B cell (primary cell): Measurements from ENCODE around the gene VRTN. TPM values are rescaled to one million over a fixed set of nuclear protein-coding genes. Genes with fewer than 3 reads are reported as not detected.

Source experiments
- ATAC-seq: fragments of 200-7000 bp; cut with Tn5 transposase; one replicate; pipeline ENCODE4 v1.10.0; 2021; ENCODE audit warnings: low read depth, mild to moderate bottlenecking, moderate number of reproducible peaks, moderate library complexity
- CTCF ChIA-PET: fragments of 350-600 bp; sonication (Branson Sonifier 250); formaldehyde crosslinking; loops from one replicate; lab custom pipeline; 2021; ENCODE audit warnings: antibody characterized with exemption, inconsistent platforms; lab: Charles Lee
- POLR2A ChIA-PET: fragments of 350-600 bp; sonication (Branson Sonifier 250); formaldehyde crosslinking; loops from one replicate; lab custom pipeline; 2021; ENCODE audit warnings: antibody characterized with exemption; lab: Charles Lee
- DNase-seq: peaks from one replicate; pipeline ENCODE4 v3.0.0; 2013
- H2AFZ ChIP-seq: 2 replicates; pipeline ENCODE4 v1.6.1; 2012; ENCODE audit warnings: mild to moderate bottlenecking, low read depth, low read length; ENCODE audit not compliant: insufficient read depth, poor library complexity, severe bottlenecking
- H3K27ac ChIP-seq, 2 donors: 1 replicate in 1 of 2; 2 replicates in 1 of 2; pipeline ENCODE4 v1.5.1; 2012 to 2013; ENCODE audit warnings: low read length in 2 of 2, mild to moderate bottlenecking in 2 of 2, moderate library complexity in 1 of 2
- H3K27me3 ChIP-seq, 4 experiments: fragments of 200-600 bp in 1 of 4; sonication (generic) in 1 of 4; replicated peaks in 1 of 4; 1 replicate in 2 of 4; 2 replicates in 2 of 4; pipeline versions ENCODE4 v1.6.1 to v1.7.0; 2013 to 2016; ENCODE audit warnings: low read length in 3 of 4, mild to moderate bottlenecking in 2 of 4, mixed read lengths in 1 of 4, moderate library complexity in 1 of 4; ENCODE audit not compliant: insufficient read depth in 4 of 4, control insufficient read depth in 3 of 4; ENCODE audit errors: control extremely low read depth in 1 of 4
- H3K36me3 ChIP-seq, 2 experiments: replicated peaks in 1 of 2; 1 replicate in 1 of 2; 2 replicates in 1 of 2; pipeline versions ENCODE4 v1.6.1 to v1.7.1; 2013; ENCODE audit warnings: low read length in 1 of 2; ENCODE audit not compliant: insufficient read depth in 2 of 2, control insufficient read depth in 1 of 2; ENCODE audit errors: control extremely low read depth in 1 of 2, extremely low read depth in 1 of 2
- H3K4me1 ChIP-seq, 2 donors: fragments of 200-600 bp in 1 of 2; sonication (generic) in 1 of 2; 1 replicate in 1 of 2; 2 replicates in 1 of 2; pipeline versions ENCODE4 v1.5.1 to v1.6.1; 2013 to 2017; ENCODE audit warnings: low read length in 2 of 2; ENCODE audit not compliant: control insufficient read depth in 2 of 2, insufficient read depth in 2 of 2
- H3K4me2 ChIP-seq: replicated peaks from 2 replicates; pipeline ENCODE3; 2012; ENCODE audit warnings: mild to moderate bottlenecking, low read depth, low read length; ENCODE audit not compliant: poor library complexity, severe bottlenecking
- H3K4me3 ChIP-seq, 5 experiments: fragments of 200-600 bp in 1 of 5; sonication (generic) in 1 of 5; 1 replicate in 3 of 5; 2 replicates in 2 of 5; pipeline versions ENCODE4 v1.5.1 to v1.7.0; 2011 to 2016; ENCODE audit warnings: low read length in 4 of 5, mild to moderate bottlenecking in 4 of 5, low read depth in 2 of 5, control low read depth in 1 of 5, moderate library complexity in 1 of 5; ENCODE audit not compliant: insufficient read depth in 1 of 5; ENCODE audit errors: control extremely low read depth in 1 of 5, extremely low read depth in 1 of 5
- H3K79me2 ChIP-seq: fragments of 200-600 bp; sonication (generic); one replicate; pipeline ENCODE4 v1.6.0; 2016; ENCODE audit warnings: low read length; ENCODE audit not compliant: control insufficient read depth, insufficient read depth
- H3K9ac ChIP-seq: fragments of 200-600 bp; sonication (generic); 2 replicates; pipeline ENCODE4 v1.6.1; 2017; ENCODE audit warnings: mild to moderate bottlenecking, low read length, moderate library complexity
- H3K9me3 ChIP-seq, 3 donors: one replicate each; pipeline versions ENCODE4 v1.6.1 to v1.7.1; 2013; ENCODE audit warnings: low read length in 2 of 3; ENCODE audit not compliant: control insufficient read depth in 2 of 3, insufficient read depth in 1 of 3; ENCODE audit errors: control extremely low read depth in 1 of 3
- H4K20me1 ChIP-seq: 2 replicates; pipeline ENCODE4 v1.6.0; 2012; ENCODE audit warnings: mild to moderate bottlenecking, low read length; ENCODE audit not compliant: insufficient read depth, control insufficient read depth, poor library complexity, severe bottlenecking
- H3K27ac Mint-ChIP-seq: one replicate; pipeline ENCODE4 v1.8.0; 2021; ENCODE audit warnings: mixed read lengths
- H3K27me3 Mint-ChIP-seq: one replicate; pipeline ENCODE4 v1.8.0; 2021; ENCODE audit warnings: mixed read lengths
- H3K4me1 Mint-ChIP-seq: one replicate; pipeline ENCODE4 v1.8.0; 2021; ENCODE audit warnings: mixed read lengths
- H3K4me3 Mint-ChIP-seq: one replicate; pipeline ENCODE4 v1.8.0; 2021; ENCODE audit warnings: mixed read lengths
- H3K9me3 Mint-ChIP-seq: one replicate; pipeline ENCODE4 v1.8.0; 2022; ENCODE audit warnings: mixed read lengths; ENCODE audit not compliant: insufficient read depth
- EZH2 ChIP-seq: IDR thresholded peaks from 2 replicates; pipeline ENCODE4 v1.6.1; 2012; ENCODE audit warnings: borderline replicate concordance, low read depth, mild to moderate bottlenecking, moderate library complexity, low read length; ENCODE audit not compliant: insufficient read depth, poor library complexity, severe bottlenecking
- WGBS: methylation state at CpG from one replicate; pipeline ENCODE4 v1.1.5; 2013; ENCODE audit warnings: missing lambda C conversion rate; ENCODE audit not compliant: insufficient coverage; 5-methylcytosine and 5-hydroxymethylcytosine counted together
- intact Hi-C: fragments of 100-400 bp; cut with micrococcal nuclease; formaldehyde crosslinking; loops from one replicate; pipeline ENCODE4 v1.10.0; 2022
- polyA plus RNA-seq: library from polyadenylated mRNA; depleted of rRNA; stranded (reverse); fragments of >200 nt; gene quantifications from 2 replicates; pipeline ENCODE4 v1.2.3, GENCODE V29; 2012
- total RNA-seq, 2 donors: library from RNA; stranded (reverse); fragments of 120-200 nt in 1 of 2; gene quantifications; 1 replicate in 1 of 2; 2 replicates in 1 of 2; pipeline versions ENCODE4 v1.2.3 to v1.2.4, GENCODE V29; 2013 to 2022
- TF ChIP-seq, protein P1 (sequence below): fragments of 200-600 bp; IDR thresholded peaks from one replicate; pipeline ENCODE4 v1.8.0; 2022; ENCODE audit warnings: antibody characterized with exemption, mild to moderate bottlenecking

Gene VRTN
- total and polyA plus RNA-seq, 2 donors (not counting 1 experiment from before 2014, with no cell fraction given) = not detected

DNA sequence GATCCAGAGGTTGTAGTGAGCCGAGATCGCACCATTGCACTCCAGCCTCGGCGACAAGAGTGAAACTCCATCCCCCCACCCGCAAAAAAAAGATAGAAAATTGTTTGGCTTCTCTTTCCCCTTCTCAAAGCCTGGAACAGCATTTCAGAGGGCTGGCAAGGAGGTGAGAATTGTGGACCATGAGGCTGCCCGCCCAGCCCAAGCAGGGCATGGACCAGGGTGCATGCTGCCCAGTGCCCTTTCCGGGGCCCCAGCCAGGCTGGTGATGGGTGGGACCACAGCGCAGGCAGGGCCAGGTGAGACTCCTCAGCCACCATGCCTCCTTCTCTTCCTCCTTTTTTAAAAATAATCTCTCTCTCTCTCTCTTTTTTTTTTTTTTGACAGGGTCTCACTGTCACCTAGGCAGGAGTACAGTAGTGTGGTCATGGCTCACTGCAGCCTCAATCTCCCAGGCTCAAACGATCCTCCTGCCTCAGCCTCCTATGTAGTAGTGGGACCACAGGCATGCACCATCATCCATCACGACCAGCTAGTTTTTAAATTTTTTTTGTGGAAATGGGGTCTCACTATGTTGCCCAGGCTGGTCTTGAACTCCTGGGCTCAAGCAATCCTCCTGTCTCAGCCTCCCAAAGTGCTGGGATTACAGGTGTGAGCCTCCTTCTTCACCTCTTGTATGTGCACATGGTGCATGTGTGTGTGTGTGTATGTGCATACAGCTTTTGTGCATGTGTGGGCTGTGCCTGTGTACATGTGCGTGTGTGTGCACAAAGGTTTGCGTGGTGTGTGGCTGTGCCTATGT, 55.5 kb downstream of the VRTN start:
- 98% methylated on average over 5 of the region's 12 CpGs for WGBS
- TF ChIP-seq, protein P1, sequence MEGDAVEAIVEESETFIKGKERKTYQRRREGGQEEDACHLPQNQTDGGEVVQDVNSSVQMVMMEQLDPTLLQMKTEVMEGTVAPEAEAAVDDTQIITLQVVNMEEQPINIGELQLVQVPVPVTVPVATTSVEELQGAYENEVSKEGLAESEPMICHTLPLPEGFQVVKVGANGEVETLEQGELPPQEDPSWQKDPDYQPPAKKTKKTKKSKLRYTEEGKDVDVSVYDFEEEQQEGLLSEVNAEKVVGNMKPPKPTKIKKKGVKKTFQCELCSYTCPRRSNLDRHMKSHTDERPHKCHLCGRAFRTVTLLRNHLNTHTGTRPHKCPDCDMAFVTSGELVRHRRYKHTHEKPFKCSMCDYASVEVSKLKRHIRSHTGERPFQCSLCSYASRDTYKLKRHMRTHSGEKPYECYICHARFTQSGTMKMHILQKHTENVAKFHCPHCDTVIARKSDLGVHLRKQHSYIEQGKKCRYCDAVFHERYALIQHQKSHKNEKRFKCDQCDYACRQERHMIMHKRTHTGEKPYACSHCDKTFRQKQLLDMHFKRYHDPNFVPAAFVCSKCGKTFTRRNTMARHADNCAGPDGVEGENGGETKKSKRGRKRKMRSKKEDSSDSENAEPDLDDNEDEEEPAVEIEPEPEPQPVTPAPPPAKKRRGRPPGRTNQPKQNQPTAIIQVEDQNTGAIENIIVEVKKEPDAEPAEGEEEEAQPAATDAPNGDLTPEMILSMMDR = no peak
- no peak for TF ChIP-seq EZH2
- Histone ChIP-seq H3K4me3 (no peak overlapping the region), H4K20me1 (no peaks in the 10 kb centered on the region), H3K9me3 (no peaks in the 10 kb centered on the region), H3K27ac (peak overlapping the region; percentile 92 to 94), H3K4me1 (peaks cover 42 to 57% of the 10 kb centered on the region in 2 donors), H2AFZ (no peak overlapping the region), H3K9ac (no peak overlapping the region), H3K79me2 (no peaks in the 10 kb centered on the region), H3K36me3 (no peaks in the 10 kb centered on the region), H3K4me2 (no peak overlapping the region), H3K27me3 (no peaks in the 10 kb centered on the region)
- no peak for ATAC-seq
- DNase-seq = no peak
- Mint-ChIP-seq H3K4me1 (peaks cover 72% of the 10 kb centered on the region), H3K27ac (peak overlapping the region; percentile 100), H3K27me3 (no peaks in the 10 kb centered on the region), H3K9me3 (no peaks in the 10 kb centered on the region), H3K4me3 (peak overlapping the region; percentile 26)
- intact Hi-C loops = loop anchor here (2.0 to 5.0 kb wide), 5 partner anchors 17 to 1267 kb away; partner anchors contain the start of gene PSEN1
- POLR2A ChIA-PET = interaction anchor here (0.7 to 2.8 kb wide), 2 partner anchors 89 to 723 kb away, joined by 3 to 13 read pairs; partner anchors contain the start of genes ISCA2, NEK9 and NPC2
- CTCF ChIA-PET = interaction anchor here (0.9 to 1.2 kb wide), 4 partner anchors 42 to 75 kb away, joined by 3 to 4 read pairs (median 4); no protein-coding TSS in a partner anchor

DNA sequence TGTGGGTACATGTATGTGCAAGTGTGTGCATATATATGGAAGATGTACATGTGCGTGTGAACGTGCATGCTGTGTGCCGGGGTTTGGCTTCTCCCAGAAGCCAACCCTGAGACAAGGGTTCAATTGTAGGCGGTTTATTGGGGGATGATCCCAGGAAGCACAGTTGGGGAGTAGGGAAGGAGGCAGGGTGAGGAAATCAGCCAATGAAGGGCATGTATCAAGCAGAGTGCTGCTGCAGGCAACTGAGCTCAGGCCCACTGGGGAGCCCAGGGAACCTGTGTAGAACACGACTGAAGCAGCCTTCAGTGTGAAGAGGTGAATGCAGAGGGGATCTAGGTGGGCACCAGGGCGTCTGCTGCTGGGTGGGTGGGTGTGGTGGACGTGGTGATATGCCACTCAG, 56.2 kb downstream of the VRTN start:
- Mint-ChIP-seq H3K4me3 (peak overlapping the region; percentile 1), H3K27ac (peak overlapping the region; percentile 100), H3K9me3 (no peaks in the 10 kb centered on the region), H3K4me1 (peaks cover 69% of the 10 kb centered on the region), H3K27me3 (no peaks in the 10 kb centered on the region)
- intact Hi-C loops = loop anchor here (5.0 kb wide), 2 partner anchors 147 to 1267 kb away; partner anchors contain the start of gene PSEN1
- ChIA-PET CTCF (no interaction called here), POLR2A (interaction anchor here (0.7 kb wide), 1 partner anchor 722 kb away, joined by 3 read pairs; the partner anchor contains the start of gene NEK9)
- Histone ChIP-seq H3K4me3 (no peak overlapping the region), H4K20me1 (no peaks in the 10 kb centered on the region), H3K4me1 (peaks cover 42 to 57% of the 10 kb centered on the region in 2 donors), H2AFZ (no peak overlapping the region), H3K27me3 (no peaks in the 10 kb centered on the region), H3K9ac (no peak overlapping the region), H3K27ac (no peak overlapping the region), H3K9me3 (no peaks in the 10 kb centered on the region), H3K4me2 (no peak overlapping the region), H3K79me2 (no peaks in the 10 kb centered on the region), H3K36me3 (no peaks in the 10 kb centered on the region)
- ATAC-seq = no peak
- TF ChIP-seq EZH2 = no peak
- TF ChIP-seq, protein P1 = no peak
- DNase-seq = no peak
- WGBS = 82% methylated on average over 7 of the region's 7 CpGs
